ENCODE data around the gene ETS2. TPM values are rescaled to one million over a fixed set of nuclear protein-coding genes. Genes with fewer than 3 reads are reported as not detected.
"Not testable (repeated sequence)": the region's sequence is repeated elsewhere in the genome, so short reads cannot be mapped to it uniquely, and the experiment has no call there.

The ETS2 gene
- total and polyA plus RNA-seq, 12 donors: 15.1 to 66.8 (median 44.6) TPM

GRCh38 chr21:38843806-38844503 is 38.2 kb downstream of the ETS2 start:
- Histone ChIP-seq H3K9me3 (replicated peaks in 1 of 3) (no peaks in the 10 kb centered on the region), H3K27ac (no peak overlapping the region), H3K27me3 (no peaks in the 10 kb centered on the region), H3K4me3 (no peak overlapping the region), H3K4me1 (replicated peaks in 1 of 2) (peaks cover 0 to 4% of the 10 kb centered on the region in 2 donors), H3K36me3 (replicated peaks in 1 of 2) (no peaks in the 10 kb centered on the region)
- DNase-seq: no peak
- intact Hi-C loops (cut with DNase I): no loop called here
- TF ChIP-seq POLR2A (IDR thresholded peaks at IDR 0.05): no peak
- WGBS, 4 donors: 74 to 87% (median 79%) methylated on average over 4 of the region's 4 CpGs

GRCh38 chr21:38845374-38845773 is 39.6 kb downstream of the ETS2 start:
- H3K36me3 ChIP-seq (replicated peaks in 1 of 2); H3K27ac ChIP-seq; H3K27me3 ChIP-seq; H3K4me1 ChIP-seq (replicated peaks in 1 of 2); H3K4me3 ChIP-seq; H3K9me3 ChIP-seq (replicated peaks in 1 of 3); intact Hi-C loops (cut with DNase I); DNase-seq: not testable (repeated sequence)
- WGBS, 4 donors: 84 to 96% (median 91%) methylated on average over 2 of the region's 2 CpGs

- H3K36me3 ChIP-seq (replicated peaks in 1 of 2): no peaks in the 10 kb centered on the region
- H3K27me3 ChIP-seq: no peaks in the 10 kb centered on the region
- TF ChIP-seq POLR2A (IDR thresholded peaks at IDR 0.05) (no peak), CTCF (IDR thresholded peaks at IDR 0.05) (no peak)
- no peak overlapping the region for H3K27ac ChIP-seq
- H3K9me3 ChIP-seq (replicated peaks in 1 of 3): no peaks in the 10 kb centered on the region
- no peak for DNase-seq
- no peak overlapping the region for H3K4me3 ChIP-seq
- no peaks in the 10 kb centered on the region for H3K4me1 ChIP-seq (replicated peaks in 1 of 2)
- intact Hi-C loops (cut with DNase I): no loop called here
- WGBS, 4 donors: 71 to 80% (median 72%) methylated on average over 7 of the region's 7 CpGs
Observed at GRCh38 chr21:38847556-38847955, 41.8 kb downstream of the ETS2 start.

- 68 to 74% (median 71%) methylated on average over 7 of the region's 7 CpGs for whole genome bisulfite sequencing, 4 donors
- intact Hi-C loops (cut with DNase I): no loop called here
- Histone ChIP-seq H3K36me3 (replicated peaks in 1 of 2) (no peaks in the 10 kb centered on the region), H3K4me1 (replicated peaks in 1 of 2) (no peaks in the 10 kb centered on the region), H3K27me3 (no peaks in the 10 kb centered on the region), H3K27ac (no peak overlapping the region), H3K4me3 (no peak overlapping the region), H3K9me3 (replicated peaks in 1 of 3) (no peaks in the 10 kb centered on the region)
- DNase-seq: no peak
- no peak for TF ChIP-seq POLR2A (IDR thresholded peaks at IDR 0.05)
- TF ChIP-seq CTCF (IDR thresholded peaks at IDR 0.05): no peak
Observed at GRCh38 chr21:38848187-38848609, 42.5 kb downstream of the ETS2 start.

- Histone ChIP-seq H3K36me3 (replicated peaks in 1 of 2) (no peaks in the 10 kb centered on the region), H3K27ac (no peak overlapping the region), H3K27me3 (no peaks in the 10 kb centered on the region), H3K9me3 (replicated peaks in 1 of 3) (no peaks in the 10 kb centered on the region), H3K4me3 (no peak overlapping the region), H3K4me1 (replicated peaks in 1 of 2) (no peaks in the 10 kb centered on the region)
- 38 to 47% (median 41%) methylated on average over 6 of the region's 6 CpGs for WGBS, 4 donors
- intact Hi-C loops (cut with DNase I): no loop called here
- DNase-seq: no peak
- TF ChIP-seq CTCF (IDR thresholded peaks at IDR 0.05): no peak
- TF ChIP-seq POLR2A (IDR thresholded peaks at IDR 0.05): no peak
Observed at GRCh38 chr21:38849776-38850175, 44.0 kb downstream of the ETS2 start.
